Measurements from ENCODE around the gene IARS2.
A peak's percentile ranks its signal among the peaks of the same experiment; 100 is the strongest.

Gene IARS2

GRCh38 chr1:220094016-220094911 is at the start of gene IARS2:
Gene IARS2 (plus strand): TSS chr1:220094132. CDS start chr1:220094217, 85 bp downstream.
- TF ChIP-seq NFIC (IDR thresholded peaks at IDR 0.05): no peak
- no peak for TF ChIP-seq CEBPB (IDR thresholded peaks at IDR 0.05)
- no peak for TF ChIP-seq RAD21 (IDR thresholded peaks at IDR 0.05; ENCODE audit: low read depth)
- no peak for TF ChIP-seq CREB1 (IDR thresholded peaks at IDR 0.05; ENCODE audit: low read depth)
- no peak for TF ChIP-seq EP300 (IDR thresholded peaks at IDR 0.05; ENCODE audit: borderline replicate concordance)
- TF ChIP-seq, protein P1, sequence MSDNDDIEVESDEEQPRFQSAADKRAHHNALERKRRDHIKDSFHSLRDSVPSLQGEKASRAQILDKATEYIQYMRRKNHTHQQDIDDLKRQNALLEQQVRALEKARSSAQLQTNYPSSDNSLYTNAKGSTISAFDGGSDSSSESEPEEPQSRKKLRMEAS (IDR thresholded peaks at IDR 0.05): peak; percentile 39
- TF ChIP-seq TEAD4 (IDR thresholded peaks at IDR 0.05): no peak
- TF ChIP-seq, protein P2, sequence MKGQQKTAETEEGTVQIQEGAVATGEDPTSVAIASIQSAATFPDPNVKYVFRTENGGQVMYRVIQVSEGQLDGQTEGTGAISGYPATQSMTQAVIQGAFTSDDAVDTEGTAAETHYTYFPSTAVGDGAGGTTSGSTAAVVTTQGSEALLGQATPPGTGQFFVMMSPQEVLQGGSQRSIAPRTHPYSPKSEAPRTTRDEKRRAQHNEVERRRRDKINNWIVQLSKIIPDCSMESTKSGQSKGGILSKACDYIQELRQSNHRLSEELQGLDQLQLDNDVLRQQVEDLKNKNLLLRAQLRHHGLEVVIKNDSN (IDR thresholded peaks at IDR 0.05): no peak
- no peak for TF ChIP-seq EGR1 (IDR thresholded peaks at IDR 0.05)
- TF ChIP-seq TAF1 (IDR thresholded peaks at IDR 0.05; ENCODE audit: low read depth): peak; percentile 81
- TF ChIP-seq REST (IDR thresholded peaks at IDR 0.05; ENCODE audit: low read depth): no peak
- TF ChIP-seq ZBTB7A (IDR thresholded peaks at IDR 0.05; ENCODE audit: low read depth): peak; percentile 94
- TF ChIP-seq FOXM1 (IDR thresholded peaks at IDR 0.05; ENCODE audit: borderline replicate concordance, low read depth): no peak
- no peak for TF ChIP-seq YY1 (IDR thresholded peaks at IDR 0.05; ENCODE audit: low read depth)
- no peak; the same call in 1 of the 2 replicates for TF ChIP-seq TCF12 (IDR thresholded peaks at IDR 0.05; ENCODE audit: low read depth)

DNA sequence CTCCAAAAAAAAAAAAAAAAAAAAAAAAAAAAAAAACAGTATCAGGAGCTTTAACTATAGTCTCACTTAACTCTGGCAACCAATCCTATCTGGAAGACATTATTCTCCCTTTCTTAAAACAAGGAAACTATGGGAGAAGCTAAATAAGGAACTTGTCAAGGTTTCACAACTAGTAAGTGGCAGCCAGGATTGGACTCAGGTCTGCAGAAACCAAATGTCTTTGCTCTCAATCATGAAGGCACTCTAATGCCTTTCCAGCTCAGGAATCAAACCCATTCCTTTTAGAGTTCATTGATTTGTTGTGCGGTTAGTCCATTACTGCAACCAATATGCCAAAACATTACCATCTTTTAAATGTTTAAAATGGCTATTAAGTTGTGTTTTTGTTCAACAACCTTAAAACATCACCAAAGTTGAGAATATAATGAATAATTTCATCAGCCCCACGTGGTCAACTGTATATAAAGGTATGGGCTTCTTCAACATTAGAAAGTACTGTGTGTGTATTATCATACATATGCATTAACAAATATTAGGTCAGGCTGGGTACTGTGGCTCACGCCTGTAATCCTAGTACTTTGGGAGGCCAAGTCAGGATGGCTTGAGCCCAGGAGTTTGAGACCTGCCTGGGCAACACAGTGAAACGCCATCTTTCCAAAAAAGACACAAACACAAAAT is 49.1 kb upstream of the IARS2 start:
- TF ChIP-seq REST (IDR thresholded peaks at IDR 0.05; ENCODE audit: low read depth) (no peak), EGR1 (IDR thresholded peaks at IDR 0.05) (no peak), NFIC (IDR thresholded peaks at IDR 0.05) (no peak), EP300 (IDR thresholded peaks at IDR 0.05; ENCODE audit: borderline replicate concordance) (no peak), TAF1 (IDR thresholded peaks at IDR 0.05; ENCODE audit: low read depth) (no peak)
- TF ChIP-seq, protein P1 (IDR thresholded peaks at IDR 0.05): no peak
- TF ChIP-seq, protein P2 (IDR thresholded peaks at IDR 0.05): no peak

- TF ChIP-seq YY1 (IDR thresholded peaks at IDR 0.05; ENCODE audit: low read depth): no peak
- no peak for TF ChIP-seq RAD21 (IDR thresholded peaks at IDR 0.05; ENCODE audit: low read depth)
- no peak for TF ChIP-seq EP300 (IDR thresholded peaks at IDR 0.05; ENCODE audit: borderline replicate concordance)
- no peak for TF ChIP-seq TCF12 (IDR thresholded peaks at IDR 0.05; ENCODE audit: low read depth)
- TF ChIP-seq TEAD4 (IDR thresholded peaks at IDR 0.05): no peak
- no peak for TF ChIP-seq NFIC (IDR thresholded peaks at IDR 0.05)
- no peak for TF ChIP-seq REST (IDR thresholded peaks at IDR 0.05; ENCODE audit: low read depth)
- TF ChIP-seq, protein P2 (IDR thresholded peaks at IDR 0.05): no peak
Observed at GRCh38 chr1:220045356-220046051, 48.4 kb upstream of the IARS2 start.
